HG02970 (cell line): ENCODE measurements around the gene UBXN1.

Source experiments
- ATAC-seq: cut with Tn5 transposase; IDR thresholded peaks from one replicate; pipeline ENCODE4 v1.9.1; 2021; ENCODE audit warnings: mild to moderate bottlenecking, moderate library complexity, moderate number of reproducible peaks; ENCODE audit not compliant: unreplicated experiment, low FRiP score

UBXN1 gene, protein sequence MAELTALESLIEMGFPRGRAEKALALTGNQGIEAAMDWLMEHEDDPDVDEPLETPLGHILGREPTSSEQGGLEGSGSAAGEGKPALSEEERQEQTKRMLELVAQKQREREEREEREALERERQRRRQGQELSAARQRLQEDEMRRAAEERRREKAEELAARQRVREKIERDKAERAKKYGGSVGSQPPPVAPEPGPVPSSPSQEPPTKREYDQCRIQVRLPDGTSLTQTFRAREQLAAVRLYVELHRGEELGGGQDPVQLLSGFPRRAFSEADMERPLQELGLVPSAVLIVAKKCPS

DNA sequence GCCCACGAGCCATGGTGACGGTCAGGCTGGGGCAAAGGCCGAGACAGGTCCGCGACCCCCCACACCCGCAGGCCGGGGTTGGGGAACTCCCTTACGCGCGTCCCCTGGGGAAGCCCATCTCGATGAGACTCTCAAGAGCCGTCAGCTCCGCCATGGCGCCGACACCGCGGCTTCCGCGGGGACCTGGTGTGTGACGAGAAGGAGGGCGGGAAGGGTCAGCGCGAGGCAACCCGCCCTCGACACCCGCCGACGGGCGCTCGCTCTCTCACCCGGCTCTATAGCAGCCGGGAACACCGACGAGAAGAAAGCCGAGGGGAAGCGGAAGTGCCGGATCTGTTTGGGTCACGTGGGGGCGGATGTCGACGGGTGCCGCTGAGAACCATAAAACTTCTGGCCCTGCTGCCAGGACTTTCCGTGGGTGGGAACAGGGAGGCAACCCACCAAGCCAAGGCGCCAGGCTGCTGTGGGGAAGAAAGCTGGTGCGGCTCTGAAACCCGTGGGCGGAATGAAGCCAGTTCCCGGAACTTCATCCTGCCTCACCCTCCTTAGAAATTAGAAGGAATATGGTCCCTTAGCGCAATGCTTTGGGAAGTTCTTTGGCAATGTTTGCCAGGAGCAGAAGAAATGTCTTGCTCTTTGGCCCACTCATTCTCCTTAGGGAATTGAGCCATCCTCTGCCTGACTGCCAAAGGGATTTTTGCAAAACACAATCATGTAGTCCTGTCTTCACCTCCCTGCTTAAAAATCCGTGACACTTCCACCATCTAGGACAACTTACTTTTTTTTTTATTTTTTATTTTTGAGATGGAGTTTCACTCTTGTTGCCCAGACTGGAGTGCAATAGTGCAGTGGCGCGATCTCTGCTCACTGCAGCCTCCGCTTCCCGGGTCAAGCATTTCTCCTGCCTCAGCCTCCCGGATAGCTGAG, at the start of gene UBXN1:
Gene UBXN1 (minus strand): TSS at position 304 of the 927 bp plus-strand sequence. CDS start 150 bp downstream, at position 154.
- ATAC-seq, result peak; percentile 59

DNA sequence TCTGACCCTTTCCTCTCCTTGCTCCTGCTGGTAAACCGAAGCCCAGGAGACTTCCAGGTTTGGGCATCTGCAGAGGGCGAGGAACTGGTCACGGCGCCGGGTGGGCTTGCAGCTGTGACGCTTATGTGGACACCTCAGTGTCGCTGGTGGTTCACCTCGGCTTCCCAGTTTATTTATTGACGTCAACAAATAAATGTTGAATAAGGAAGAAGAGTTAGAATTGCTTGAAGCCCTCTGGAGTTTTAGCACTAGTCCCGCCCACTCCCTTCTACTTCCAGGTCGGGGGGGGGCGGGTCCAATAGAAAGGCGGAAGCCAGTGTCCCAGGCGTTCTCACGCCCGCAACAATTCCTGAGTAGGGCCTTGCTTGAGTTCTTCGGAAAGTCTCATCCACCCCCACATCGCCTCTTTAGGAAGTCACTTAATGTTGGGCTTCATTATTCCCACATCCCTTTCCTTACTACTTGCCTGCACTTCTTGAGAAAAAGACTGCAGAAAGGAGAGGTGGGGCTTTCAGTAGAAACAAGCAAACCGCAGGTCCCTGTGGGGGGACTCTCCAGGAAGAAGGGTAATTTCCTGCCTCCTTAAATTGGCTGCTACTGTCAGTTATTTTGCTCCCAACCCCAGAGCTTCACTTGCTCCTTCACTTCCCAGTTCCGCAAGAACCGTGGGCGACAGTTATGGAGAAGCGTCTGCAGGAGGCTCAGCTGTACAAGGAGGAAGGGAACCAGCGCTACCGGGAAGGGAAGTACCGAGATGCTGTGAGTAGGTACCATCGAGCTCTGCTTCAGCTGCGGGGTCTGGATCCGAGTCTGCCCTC, 49.5 kb upstream of the UBXN1 start, which contains the start of gene TTC9C:
Gene TTC9C (plus strand): TSS at position 316 of the 818 bp plus-strand sequence. CDS start 363 bp downstream, at position 679.
- ATAC-seq, result peak; percentile 9

DNA sequence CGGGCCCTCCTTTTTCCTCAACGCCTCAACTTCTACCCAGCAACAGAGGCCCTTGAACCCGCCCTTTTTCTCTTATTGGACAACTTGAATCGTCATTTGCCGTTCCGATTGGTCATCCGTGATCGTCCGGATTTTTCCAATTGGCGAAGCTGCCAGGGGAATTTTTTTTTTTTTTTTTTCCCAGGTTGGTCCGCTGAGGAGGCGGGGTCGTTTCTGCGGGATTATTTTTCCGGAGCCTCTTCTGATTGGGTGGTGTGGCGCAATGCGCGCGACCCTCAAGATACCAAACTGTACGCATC, 48.9 kb upstream of the UBXN1 start:
- ATAC-seq, result peak; percentile 52

DNA sequence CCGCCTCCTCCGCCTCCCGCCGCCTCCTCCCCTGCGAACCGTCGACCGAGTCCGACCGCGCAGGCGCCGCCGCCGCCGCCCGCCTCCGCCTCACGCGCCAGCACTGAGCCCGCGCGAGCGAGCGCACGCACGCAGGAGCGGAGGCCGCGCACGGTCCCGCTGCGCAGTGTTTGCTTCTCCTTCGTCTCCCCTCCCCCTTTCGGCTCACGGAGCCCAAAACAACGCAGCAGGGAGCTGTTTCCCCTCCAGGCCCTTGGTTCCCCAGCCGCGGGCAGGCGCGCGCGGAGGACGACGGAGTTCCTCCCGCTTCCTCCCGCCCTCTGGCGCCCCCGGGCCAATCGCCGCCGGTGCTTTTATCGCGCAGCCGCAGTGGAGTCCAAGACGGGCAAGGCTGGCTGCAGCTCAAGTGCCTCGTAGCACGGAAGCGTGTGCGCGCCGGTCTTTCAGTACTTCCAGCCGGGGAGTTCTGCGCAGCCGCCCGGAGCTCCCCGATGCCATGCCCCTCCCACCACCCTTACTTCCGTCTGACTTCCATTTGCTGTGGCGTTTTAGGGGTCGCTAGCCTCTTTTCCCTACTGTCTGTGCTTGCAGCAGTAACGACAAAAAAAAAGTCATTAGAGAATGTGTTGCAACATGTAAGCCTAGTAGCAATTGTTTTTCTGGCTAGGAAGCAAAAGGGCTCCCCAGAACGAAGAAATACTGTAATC, 48.4 kb upstream of the UBXN1 start, which contains the start of gene HNRNPUL2:
Gene HNRNPUL2 (minus strand): TSS at position 293 of the 707 bp plus-strand sequence. CDS start 301 bp downstream, outside the sequence.
- peak; percentile 78 for ATAC-seq

DNA sequence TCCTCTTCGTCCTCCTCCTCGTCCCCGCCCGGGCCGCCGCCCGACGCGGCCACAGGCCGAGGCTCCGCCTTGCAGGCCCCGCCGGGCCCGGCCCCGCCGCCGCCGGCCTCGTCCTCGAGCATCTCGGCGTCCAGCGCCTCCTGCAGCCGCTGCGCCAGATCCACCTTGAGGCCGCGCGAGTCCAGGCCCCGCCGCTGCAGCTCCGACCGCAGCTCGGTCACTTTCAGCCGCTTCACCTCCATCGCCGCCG, 48.0 kb upstream of the UBXN1 start:
- ATAC-seq, result no peak

DNA sequence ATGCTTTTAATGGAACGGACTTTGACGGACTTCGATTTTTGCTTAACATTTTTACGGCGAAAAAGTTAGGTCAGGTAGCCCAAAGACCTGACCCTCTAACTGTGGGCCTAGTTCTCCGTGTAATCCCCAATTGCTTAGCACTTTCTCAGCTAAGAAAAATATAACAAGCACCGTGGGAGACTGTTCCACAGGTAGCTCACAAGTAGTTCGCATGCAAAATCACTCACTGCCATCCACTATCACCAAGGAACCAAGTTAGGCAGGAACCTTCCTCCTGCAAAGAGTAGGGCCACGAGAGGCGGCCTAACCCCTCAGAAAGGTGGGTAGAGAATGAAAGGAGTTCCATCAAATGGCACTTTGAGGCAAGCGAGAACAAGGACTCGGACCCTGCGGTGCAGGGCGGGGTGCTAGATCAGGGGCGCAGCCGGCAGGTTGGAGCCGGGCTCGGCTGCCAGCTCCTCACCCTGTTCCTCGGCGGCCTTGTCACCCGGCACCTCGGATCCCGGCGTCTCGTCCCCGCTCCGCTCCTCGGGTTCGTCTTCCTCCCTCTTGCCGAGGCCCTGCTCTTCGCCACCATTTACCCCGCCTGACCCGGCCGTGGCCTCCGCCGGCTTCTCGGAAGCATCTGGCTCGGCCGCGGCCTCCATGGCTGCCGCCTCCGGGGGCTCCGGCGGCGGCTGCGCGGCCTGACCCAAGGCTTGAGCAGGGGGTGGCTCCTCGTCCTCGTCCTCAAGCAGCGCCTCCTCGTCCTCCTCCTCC, 47.5 kb upstream of the UBXN1 start:
- ATAC-seq, result peak; percentile 0

DNA sequence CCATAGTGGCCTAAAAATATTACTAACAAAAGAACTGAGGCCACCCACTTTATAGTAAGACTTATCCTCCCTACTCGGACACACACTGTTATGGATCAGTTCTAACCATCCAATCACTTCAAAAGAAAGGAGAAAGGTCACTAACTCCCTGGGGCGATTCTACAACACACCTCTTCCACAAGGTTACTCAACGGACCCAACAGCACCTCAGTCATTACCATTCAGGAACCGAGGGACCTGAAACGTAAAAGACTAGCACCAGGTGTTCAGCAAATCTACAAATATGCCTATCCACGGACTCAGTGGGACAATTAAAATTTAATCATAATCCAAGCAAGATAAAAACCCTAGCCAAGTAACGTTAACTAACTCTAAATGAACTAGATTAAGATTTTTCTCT, 46.8 kb upstream of the UBXN1 start:
- ATAC-seq, result no peak

DNA sequence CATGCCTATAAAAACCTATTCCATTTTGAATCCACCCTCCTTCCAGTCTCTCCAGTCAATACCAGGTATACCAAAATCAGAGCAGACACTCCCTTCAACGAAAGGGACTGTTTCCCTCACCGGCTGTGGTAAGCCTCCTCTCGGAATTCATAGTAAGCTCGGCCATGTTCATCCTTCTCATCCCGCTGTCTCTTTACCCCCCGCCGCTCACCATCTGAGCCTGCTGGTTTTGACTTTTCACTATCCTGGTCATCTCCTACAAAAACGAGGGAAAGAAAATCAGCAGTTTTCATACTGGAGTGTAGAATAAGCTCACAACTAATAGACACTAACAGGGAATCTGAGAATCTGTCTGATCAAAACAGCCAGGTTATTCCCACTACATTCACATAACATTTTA, 45.3 kb upstream of the UBXN1 start:
- no peak for ATAC-seq

DNA sequence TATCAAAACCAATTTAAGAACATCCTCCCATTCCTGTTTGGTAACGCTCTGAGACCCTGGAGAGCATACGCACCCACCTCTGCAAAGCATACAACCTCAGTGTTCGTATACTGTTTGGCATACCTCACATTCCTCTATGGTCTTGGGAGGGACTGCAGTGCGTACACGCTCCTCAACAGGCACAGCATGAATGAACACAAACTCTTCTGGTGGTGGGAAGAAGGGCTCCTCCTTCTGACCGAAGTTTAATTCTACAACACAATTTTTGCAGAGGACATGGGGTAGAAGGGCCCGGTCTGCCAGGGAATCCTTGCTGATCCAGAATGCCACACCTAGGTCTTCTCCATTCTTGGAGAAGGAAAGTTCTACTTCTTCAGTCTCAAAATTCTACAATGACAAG, 43.1 kb upstream of the UBXN1 start:
- ATAC-seq, result no peak

DNA sequence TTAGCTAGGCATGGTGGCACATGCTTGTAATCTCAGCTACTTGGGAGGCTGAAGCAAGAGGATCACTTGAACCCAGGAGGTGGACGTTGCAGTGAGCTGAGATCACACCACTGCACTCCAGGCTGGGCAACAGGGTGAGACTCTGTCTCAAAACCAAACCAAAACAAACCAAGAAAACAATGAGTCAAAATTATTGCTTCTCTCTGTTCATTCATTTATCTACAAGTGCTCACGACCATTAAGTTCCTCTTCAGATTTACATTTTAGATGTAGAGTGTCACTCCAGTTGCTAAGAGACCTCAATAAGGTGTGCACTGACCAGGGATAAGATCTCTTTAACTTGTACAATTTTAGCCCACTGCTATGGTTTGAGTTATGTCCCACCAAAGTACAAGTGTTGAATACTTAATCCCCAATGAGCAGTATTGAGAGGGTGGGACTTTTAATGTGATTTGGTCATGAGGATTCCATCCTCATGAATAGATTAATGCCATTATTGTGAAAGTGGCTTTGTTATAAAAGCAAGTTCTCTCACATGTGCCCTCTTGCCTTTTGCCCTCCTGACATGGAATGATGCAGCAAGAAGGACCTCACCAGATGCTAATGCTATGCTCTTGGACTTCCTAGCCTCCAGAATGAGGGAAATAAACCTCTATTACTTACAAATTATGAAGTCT, 40.6 kb upstream of the UBXN1 start:
- ATAC-seq, result no peak

DNA sequence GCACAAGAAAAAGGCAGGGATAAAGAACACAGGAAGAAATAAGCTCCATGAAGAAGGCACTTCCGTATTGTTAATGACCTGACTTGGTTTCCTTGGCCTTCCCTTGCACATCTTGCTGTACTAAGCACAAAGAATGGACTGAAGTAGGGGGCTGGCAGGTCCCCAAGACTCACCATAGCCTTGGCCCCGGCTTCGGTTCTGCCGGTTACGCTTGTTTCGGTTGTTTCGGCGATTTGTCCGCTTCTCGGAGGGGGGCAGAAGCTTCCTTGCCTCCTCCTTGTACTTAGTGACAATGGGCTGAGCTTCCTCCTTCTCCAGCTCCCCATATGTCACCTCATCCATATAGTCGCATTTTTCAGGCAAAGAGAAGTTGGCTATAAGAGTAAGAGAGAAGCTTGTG, 37.9 kb upstream of the UBXN1 start:
- ATAC-seq, result no peak

DNA sequence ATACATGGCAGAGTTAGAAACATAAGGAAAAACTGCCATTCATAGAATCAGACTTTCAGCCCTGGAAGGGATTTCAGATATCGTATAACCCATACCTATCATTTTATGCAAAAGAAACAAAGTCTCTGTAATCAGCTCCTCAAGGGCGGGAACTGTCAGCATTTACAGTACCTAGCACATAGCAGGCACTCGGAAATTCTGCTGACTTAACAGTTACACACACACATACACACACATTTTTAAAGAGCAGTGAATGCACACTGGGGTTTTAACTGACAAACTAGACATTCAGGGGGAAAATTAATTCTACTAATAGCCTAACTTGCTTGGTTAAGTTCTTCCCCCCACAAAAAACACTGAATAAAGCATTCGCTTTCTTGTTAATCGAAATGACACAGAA, 37.3 kb upstream of the UBXN1 start:
- no peak for ATAC-seq

DNA sequence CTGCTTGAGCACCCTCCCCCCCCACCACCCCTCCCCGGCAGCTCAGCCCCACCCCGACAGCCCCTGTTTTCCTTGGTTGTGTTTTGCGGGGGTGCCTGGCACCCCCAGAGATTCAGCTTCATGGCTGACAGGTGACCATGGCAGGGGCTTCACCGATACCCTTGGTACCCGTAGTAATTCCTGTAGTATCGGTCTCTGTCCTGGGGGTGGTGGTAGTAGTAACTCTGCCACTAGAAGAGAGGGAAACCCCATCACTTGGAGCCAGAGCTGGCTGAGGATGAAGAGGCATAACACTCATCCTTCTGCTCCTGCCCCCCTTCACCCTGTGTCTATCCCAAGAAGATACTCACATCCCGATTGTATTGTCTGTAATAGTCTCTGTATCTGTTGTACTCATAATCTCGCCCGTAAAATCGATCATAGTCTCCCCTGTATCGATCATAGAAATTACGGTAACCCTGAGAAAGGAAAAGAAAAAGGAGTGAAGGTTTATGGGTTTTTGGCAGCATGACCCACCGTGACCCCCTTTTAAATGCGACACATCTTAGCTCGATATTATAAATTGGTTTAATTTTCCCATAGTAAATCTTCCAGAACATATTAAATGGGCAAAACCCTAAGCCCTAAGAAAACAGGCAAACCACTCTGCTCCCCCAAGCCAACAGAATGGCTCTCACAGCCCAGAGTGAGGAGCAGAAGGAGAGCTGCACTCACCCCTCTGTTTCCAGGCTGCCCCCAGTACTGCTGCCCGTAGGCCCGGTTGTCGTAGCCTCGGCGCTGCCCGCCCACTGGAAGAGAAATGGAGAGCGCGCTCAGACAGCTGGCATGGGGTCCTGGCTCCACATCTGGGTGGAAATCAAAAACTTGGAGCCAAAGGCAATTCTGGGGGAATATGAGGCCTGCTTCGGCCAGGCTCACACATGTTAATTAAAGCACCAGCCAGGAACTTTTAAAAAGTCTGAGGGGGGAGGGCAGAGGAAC, 36.6 kb upstream of the UBXN1 start:
- no peak for ATAC-seq

DNA sequence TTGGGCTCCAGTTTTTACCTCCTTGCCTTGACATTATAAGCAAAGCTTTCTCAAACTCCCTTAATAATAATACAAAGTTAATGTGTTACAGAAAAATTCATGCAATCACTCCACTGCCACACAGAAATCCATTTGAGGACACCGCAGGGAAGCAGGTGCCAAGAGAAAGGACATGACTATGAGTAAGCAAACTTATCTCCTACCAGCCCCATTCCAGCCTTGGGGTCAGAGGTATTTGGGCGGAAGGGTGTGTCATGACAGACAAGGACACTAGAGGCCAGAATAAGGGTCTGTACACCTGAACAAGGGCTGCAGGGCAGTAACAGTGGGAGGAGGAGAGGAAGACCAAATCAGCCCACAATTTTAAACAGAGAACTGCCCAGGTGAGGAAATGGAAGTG, 34.5 kb upstream of the UBXN1 start:
- no peak for ATAC-seq

DNA sequence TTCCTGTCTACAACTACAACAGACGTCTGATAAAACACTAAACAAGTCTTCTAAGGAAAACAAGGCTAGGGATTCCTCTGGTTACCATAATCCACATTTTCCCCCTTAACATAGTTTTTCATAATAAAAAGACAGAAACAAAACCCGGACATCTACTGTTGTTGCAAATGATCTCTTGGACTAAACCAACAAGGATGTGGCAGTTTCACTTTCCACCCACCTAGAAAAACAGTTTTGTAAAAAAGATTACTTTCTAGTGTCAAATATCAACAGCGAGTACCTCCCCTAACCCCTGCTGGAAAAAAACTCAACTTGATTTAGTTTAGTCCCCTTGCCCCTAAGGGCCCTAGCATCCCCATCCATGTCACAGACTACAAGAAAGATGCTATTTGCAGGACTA, 34.0 kb upstream of the UBXN1 start:
- no peak for ATAC-seq

DNA sequence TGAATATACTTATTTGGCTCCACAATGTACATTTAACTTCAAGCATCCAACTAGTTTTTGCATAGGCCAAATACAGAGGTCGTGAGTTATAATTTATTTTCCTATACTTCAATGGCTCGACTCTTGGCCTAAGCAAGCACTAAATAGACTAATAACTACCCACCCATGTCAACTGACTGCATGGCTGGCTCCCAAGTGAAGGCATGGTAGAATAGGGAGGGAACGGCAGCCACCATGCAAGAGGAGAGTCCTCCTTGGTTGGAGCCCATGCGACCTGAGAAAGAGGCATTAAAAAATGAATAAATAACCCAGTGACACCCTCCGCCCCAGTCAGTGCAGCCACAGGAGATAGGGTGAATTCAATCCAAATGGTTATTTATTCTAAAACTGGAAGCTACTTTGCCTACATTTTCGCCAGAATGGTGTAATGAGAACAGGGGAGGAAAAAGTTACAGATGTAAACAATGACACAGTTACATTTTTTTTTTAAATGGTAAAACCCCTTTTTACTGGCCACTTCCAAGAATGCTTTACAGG, 33.5 kb upstream of the UBXN1 start:
- no peak for ATAC-seq

DNA sequence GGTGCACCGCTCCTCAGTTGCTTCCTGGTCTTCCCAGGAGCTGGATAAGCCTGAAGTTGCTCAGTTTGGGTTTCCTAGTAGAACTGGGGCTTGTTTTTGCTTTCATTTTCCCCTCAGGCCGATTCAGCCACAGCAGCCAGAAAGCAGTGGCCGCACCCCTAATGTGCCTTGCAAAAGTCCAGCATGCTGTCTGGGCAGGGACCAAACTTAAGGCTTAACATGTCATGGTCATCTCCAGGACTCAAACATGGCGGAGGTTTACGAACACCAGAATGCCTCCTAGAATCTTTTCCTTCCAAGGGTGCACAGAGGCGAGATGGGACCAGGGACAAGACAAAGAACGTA, 31.1 kb upstream of the UBXN1 start:
- ATAC-seq, result no peak
